GM23338 (cell line): ENCODE measurements around the gene ALDH3A2. TPM values are rescaled to one million over a fixed set of nuclear protein-coding genes. Genes with fewer than 3 reads are reported as not detected.

Source experiments
- ATAC-seq: fragments of 200-7000 bp; cut with Tn5 transposase; 3 replicates; pipeline ENCODE4 v1.9.1; 2020
- DNase-seq: peaks from one replicate; pipeline ENCODE4 v3.0.0-alpha.2; 2015; ENCODE audit warnings: low spot score
- H2AFZ ChIP-seq: fragments of 200-600 bp; sonication (generic); 2 replicates; pipeline ENCODE4 v1.8.0; 2016; ENCODE audit warnings: antibody characterized with exemption, mild to moderate bottlenecking, moderate library complexity
- H3F3A ChIP-seq: fragments of 200-600 bp; sonication (generic); replicated peaks from 2 replicates; pipeline ENCODE4 v1.8.0; 2017; ENCODE audit warnings: antibody characterized with exemption, mixed run types, low read depth
- H3K27ac ChIP-seq: fragments of 200-600 bp; sonication (generic); 2 replicates; pipeline ENCODE4 v1.6.1; 2016; ENCODE audit warnings: low read depth
- H3K27me3 ChIP-seq: fragments of 200-600 bp; sonication (generic); 2 replicates; pipeline ENCODE4 v1.8.0; 2016; ENCODE audit warnings: mild to moderate bottlenecking, mixed run types, moderate library complexity; ENCODE audit not compliant: insufficient read depth
- H3K36me3 ChIP-seq: fragments of 200-600 bp; sonication (generic); 2 replicates; pipeline ENCODE4 v1.8.0; 2016; ENCODE audit warnings: mild to moderate bottlenecking; ENCODE audit not compliant: insufficient read depth
- H3K4me1 ChIP-seq: fragments of 200-600 bp; sonication (generic); 2 replicates; pipeline ENCODE4 v1.8.0; 2016; ENCODE audit warnings: mild to moderate bottlenecking, moderate library complexity; ENCODE audit not compliant: insufficient read depth
- H3K4me2 ChIP-seq: fragments of 200-600 bp; sonication (generic); 2 replicates; pipeline ENCODE4 v1.7.1; 2017; ENCODE audit warnings: mixed run types
- H3K4me3 ChIP-seq: fragments of 200-600 bp; sonication (generic); 2 replicates; pipeline ENCODE4 v1.6.1; 2016; ENCODE audit warnings: mixed run types
- H3K79me2 ChIP-seq: fragments of 200-600 bp; sonication (generic); replicated peaks from 2 replicates; pipeline ENCODE4 v1.8.0; 2017; ENCODE audit warnings: mild to moderate bottlenecking; ENCODE audit not compliant: insufficient read depth
- H3K9me2 ChIP-seq: fragments of 200-600 bp; sonication (generic); 2 replicates; pipeline ENCODE4 v1.8.0; 2017; ENCODE audit not compliant: insufficient read depth
- H4K20me1 ChIP-seq: fragments of 200-600 bp; sonication (generic); replicated peaks from 2 replicates; pipeline ENCODE4 v1.8.0; 2017; ENCODE audit warnings: mild to moderate bottlenecking; ENCODE audit not compliant: insufficient read depth
- H3K27ac Mint-ChIP-seq: 2 replicates; pipeline ENCODE4 v1.8.0; 2020; ENCODE audit warnings: inconsistent platforms, mild to moderate bottlenecking, moderate library complexity, mixed read lengths
- H3K27me3 Mint-ChIP-seq: 3 replicates; pipeline ENCODE4 v1.8.0; 2022; ENCODE audit warnings: low read depth, mild to moderate bottlenecking, moderate library complexity, mixed read lengths, inconsistent platforms; ENCODE audit not compliant: insufficient read depth, poor library complexity
- H3K36me3 Mint-ChIP-seq: 3 replicates; pipeline ENCODE4 v1.8.0; 2021; ENCODE audit warnings: low read depth, mild to moderate bottlenecking, inconsistent platforms, moderate library complexity, mixed read lengths
- H3K4me1 Mint-ChIP-seq: 3 replicates; pipeline ENCODE4 v1.8.0; 2020; ENCODE audit warnings: mild to moderate bottlenecking, inconsistent platforms, mixed read lengths
- H3K4me3 Mint-ChIP-seq: 3 replicates; pipeline ENCODE4 v1.8.0; 2021; ENCODE audit warnings: moderate library complexity, mild to moderate bottlenecking, inconsistent platforms, mixed read lengths
- H3K9me3 Mint-ChIP-seq: 3 replicates; pipeline ENCODE4 v1.8.0; 2020; ENCODE audit warnings: moderate library complexity, mild to moderate bottlenecking, inconsistent platforms, mixed read lengths
- CREB1 ChIP-seq: fragments of 250-450 bp; sonication (Bioruptor Pico); IDR thresholded peaks from 2 replicates; pipeline ENCODE4 v1.5.0; 2020; ENCODE audit warnings: low read depth, mild to moderate bottlenecking, moderate library complexity
- CTCF ChIP-seq, 2 experiments: fragments of 200-600 bp in 1 of 2; sonication (generic) in 1 of 2; conservative IDR thresholded peaks; 2 replicates each; pipeline versions ENCODE4 v1.5.1 to v1.6.1; 2016 to 2017; ENCODE audit warnings: antibody characterized with exemption in 2 of 2, low read depth in 2 of 2, mild to moderate bottlenecking in 2 of 2, moderate library complexity in 1 of 2
- EZH2 ChIP-seq: fragments of 200-600 bp; sonication (generic); IDR thresholded peaks from one replicate; pipeline ENCODE4 v1.8.0; 2017; ENCODE audit warnings: antibody characterized with exemption, mild to moderate bottlenecking, low read depth; ENCODE audit not compliant: unreplicated experiment
- JUNB ChIP-seq: IDR thresholded peaks from one replicate; pipeline ENCODE4 v1.6.1; 2016; ENCODE audit warnings: antibody characterized with exemption; ENCODE audit not compliant: unreplicated experiment
- NANOG ChIP-seq: IDR thresholded peaks from 2 replicates; pipeline ENCODE4 v1.6.1; 2016; ENCODE audit warnings: antibody characterized with exemption, borderline replicate concordance
- POLR2AphosphoS5 ChIP-seq: IDR thresholded peaks from 2 replicates; pipeline ENCODE4 v1.6.1; 2016; ENCODE audit warnings: antibody characterized with exemption, low read depth
- REST ChIP-seq: IDR thresholded peaks from one replicate; pipeline ENCODE4 v1.6.1; 2018; ENCODE audit warnings: antibody characterized with exemption; ENCODE audit not compliant: unreplicated experiment
- STAT1 ChIP-seq: IDR thresholded peaks from one replicate; pipeline ENCODE4 v1.6.1; 2016; ENCODE audit warnings: antibody characterized with exemption; ENCODE audit not compliant: unreplicated experiment
- ZNF114 ChIP-seq: fragments of 250-450 bp; sonication (Bioruptor Pico); IDR thresholded peaks from 2 replicates; pipeline ENCODE4 v1.5.0; 2020; ENCODE audit warnings: mild to moderate bottlenecking, moderate library complexity
- ZNF331 ChIP-seq: fragments of 250-450 bp; sonication (Bioruptor Pico); IDR thresholded peaks from 2 replicates; pipeline ENCODE4 v1.5.0; 2020; ENCODE audit warnings: low read depth, mild to moderate bottlenecking, moderate library complexity
- polyA plus RNA-seq: library from polyadenylated mRNA; unstranded; fragments of >200 nt; fragmentation: Nextera tagmentation; extraction: Ambion mirVana; gene quantifications from 2 replicates; pipeline ENCODE4 v1.2.1, GENCODE V29; 2016
- total RNA-seq: library from RNA; depleted of rRNA; stranded (reverse); fragments of >200 nt; shearing (Covaris generic); gene quantifications from 2 replicates; pipeline ENCODE4 v1.2.3, GENCODE V29; 2014
- TF ChIP-seq, protein P1 (sequence below): IDR thresholded peaks from 2 replicates; pipeline ENCODE4 v1.6.1; 2016; ENCODE audit warnings: antibody characterized with exemption

ALDH3A2 gene
- total and polyA plus RNA-seq, 2 experiments from 2014 or later = 31.3 to 159 TPM

- H3K27me3 Mint-ChIP-seq = no peaks in the 10 kb centered on the region
- Histone ChIP-seq H3K4me3 (no peak overlapping the region), H3K27ac (no peak overlapping the region), H3K4me2 (no peak overlapping the region), H2AFZ (no peak overlapping the region), H3K79me2 (no peaks in the 10 kb centered on the region), H3K27me3 (no peaks in the 10 kb centered on the region), H3K36me3 (no peaks in the 10 kb centered on the region), H3K9me2 (no peaks in the 10 kb centered on the region), H4K20me1 (no peaks in the 10 kb centered on the region), H3K4me1 (no peaks in the 10 kb centered on the region), H3F3A (no peaks in the 10 kb centered on the region)
- TF ChIP-seq NANOG (no peak), STAT1 (no peak), CTCF (conservative IDR thresholded peaks at IDR 0.05; ENCODE audit: low read depth in 2 of 2) (no peak), CREB1 (no peak), EZH2 (no peak), JUNB (no peak), ZNF114 (CRISPR knock-in tag) (no peak)
- TF ChIP-seq, protein P1, sequence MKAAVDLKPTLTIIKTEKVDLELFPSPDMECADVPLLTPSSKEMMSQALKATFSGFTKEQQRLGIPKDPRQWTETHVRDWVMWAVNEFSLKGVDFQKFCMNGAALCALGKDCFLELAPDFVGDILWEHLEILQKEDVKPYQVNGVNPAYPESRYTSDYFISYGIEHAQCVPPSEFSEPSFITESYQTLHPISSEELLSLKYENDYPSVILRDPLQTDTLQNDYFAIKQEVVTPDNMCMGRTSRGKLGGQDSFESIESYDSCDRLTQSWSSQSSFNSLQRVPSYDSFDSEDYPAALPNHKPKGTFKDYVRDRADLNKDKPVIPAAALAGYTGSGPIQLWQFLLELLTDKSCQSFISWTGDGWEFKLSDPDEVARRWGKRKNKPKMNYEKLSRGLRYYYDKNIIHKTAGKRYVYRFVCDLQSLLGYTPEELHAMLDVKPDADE = no peak
- H3K27ac Mint-ChIP-seq = no peak overlapping the region
- H3K36me3 Mint-ChIP-seq = no peaks in the 10 kb centered on the region; the same call in 1 of the 3 replicates
- H3K9me3 Mint-ChIP-seq = peaks cover 13% of the 10 kb centered on the region; the same call in 2 of the 3 replicates
- ATAC-seq (no peak), DNase-seq (no peak)
- no peaks in the 10 kb centered on the region for H3K4me1 Mint-ChIP-seq
- no peak overlapping the region for H3K4me3 Mint-ChIP-seq
Measured at GRCh38 chr17:19630035-19630434, 18.5 kb upstream of the ALDH3A2 start.

- no peak for ATAC-seq
- H2AFZ ChIP-seq = no peak overlapping the region
- H4K20me1 ChIP-seq = no peaks in the 10 kb centered on the region
- H3K36me3 ChIP-seq = no peaks in the 10 kb centered on the region
- peaks cover 13% of the 10 kb centered on the region; the same call in 2 of the 3 replicates for H3K9me3 Mint-ChIP-seq
- H3K4me3 Mint-ChIP-seq = no peak overlapping the region
- no peak overlapping the region for H3K27ac Mint-ChIP-seq
- H3K27me3 Mint-ChIP-seq = no peaks in the 10 kb centered on the region
- H3K4me3 ChIP-seq = no peak overlapping the region
- no peaks in the 10 kb centered on the region for H3K4me1 ChIP-seq
- H3K79me2 ChIP-seq = no peaks in the 10 kb centered on the region
- H3K4me1 Mint-ChIP-seq = no peaks in the 10 kb centered on the region
- no peak overlapping the region for H3K4me2 ChIP-seq
- no peak for DNase-seq
- no peaks in the 10 kb centered on the region; the same call in 1 of the 3 replicates for H3K36me3 Mint-ChIP-seq
- no peaks in the 10 kb centered on the region for H3K27me3 ChIP-seq
- no peaks in the 10 kb centered on the region for H3K9me2 ChIP-seq
- no peaks in the 10 kb centered on the region for H3F3A ChIP-seq
- H3K27ac ChIP-seq = no peak overlapping the region
- TF ChIP-seq EZH2 (no peak), NANOG (no peak), CTCF (conservative IDR thresholded peaks at IDR 0.05; ENCODE audit: low read depth in 2 of 2) (no peak), ZNF114 (CRISPR knock-in tag) (no peak), REST (no peak), CREB1 (no peak), STAT1 (no peak), POLR2AphosphoS5 (no peak), ZNF331 (no peak), JUNB (no peak)
- TF ChIP-seq, protein P1 = no peak
Measured at GRCh38 chr17:19630661-19631060, 17.9 kb upstream of the ALDH3A2 start.
